ENCODE measurements around the gene RPA1. TPM values are rescaled to one million over a fixed set of nuclear protein-coding genes. Genes with fewer than 3 reads are reported as not detected.

RPA1 gene
- total and polyA plus RNA-seq, 10 of the 15 experiments (the other 5 are each of a cell fraction or from before 2014, with no cell fraction given), result 35.9 to 198 (median 71.2) TPM

- Histone ChIP-seq H3K4me2 (ENCODE audit: control insufficient read depth, insufficient read depth) (no peak overlapping the region), H3K4me1 (ENCODE audit: control insufficient read depth, insufficient read depth, low read length) (no peaks in the 10 kb centered on the region), H3K4me3 (no peak overlapping the region), H3K9me3 (replicated peaks; ENCODE audit: control insufficient read depth, insufficient read depth, low read length) (no peaks in the 10 kb centered on the region), H3K9ac (ENCODE audit: control insufficient read depth, insufficient read depth, low read length) (no peak overlapping the region), H3K36me3 (ENCODE audit: control insufficient read depth in 2 of 2, insufficient read depth in 2 of 2, low read length in 1 of 2) (peaks cover 14% of the 10 kb centered on the region in 2 experiments), H2AFZ (ENCODE audit: control insufficient read depth, low read depth, low read length) (no peak overlapping the region), H3K27me3 (replicated peaks in 1 of 2; ENCODE audit: control insufficient read depth in 2 of 2, insufficient read depth in 2 of 2, low read length in 1 of 2) (no peaks in the 10 kb centered on the region), H3K27ac (ENCODE audit: control insufficient read depth, insufficient read depth) (no peak overlapping the region), H4K20me1 (ENCODE audit: control insufficient read depth, insufficient read depth) (no peaks in the 10 kb centered on the region), H3K79me2 (ENCODE audit: control insufficient read depth, insufficient read depth, low read length) (no peaks in the 10 kb centered on the region)
- no peak for FAIRE-seq
- in situ Hi-C loops (cut with MboI), result no loop called here
- intact Hi-C loops (cut with micrococcal nuclease; ENCODE audit: unreplicated experiment), result loop anchor here (10.0 kb wide), 1 partner anchor 117 kb away; no protein-coding TSS in a partner anchor
- ChIA-PET SMC1A (ENCODE audit: uncharacterized antibody, unreplicated experiment) (interaction anchor here (0.9 to 3.3 kb wide), 2 partner anchors 20 to 62 kb away, joined by 4 to 88 read pairs; no protein-coding TSS in a partner anchor), RAD21 (ENCODE audit: unreplicated experiment) (interaction anchor here (0.7 to 4.7 kb wide), 4 partner anchors 12 to 66 kb away, joined by 3 to 80 read pairs (median 14); partner anchors contain the start of gene WDR81), POLR2A (interaction anchor here (0.6 to 3.0 kb wide), 7 partner anchors 9 to 226 kb away, joined by 3 to 10 read pairs (median 3); no protein-coding TSS in a partner anchor), CTCF (interaction anchor here (0.6 to 8.5 kb wide), 5 partner anchors 61 to 305 kb away, joined by 3 to 121 read pairs (median 3); no protein-coding TSS in a partner anchor)
- BruUV-seq (replicated peaks), result no TSS peak
- no peak for ATAC-seq
- no peak for DNase-seq (ENCODE audit: low read depth, low spot score)
- WGBS (ENCODE audit: insufficient coverage, insufficient replicate concordance, low lambda C conversion rate, missing lambda C conversion rate), result 83% methylated on average over 6 of the region's 6 CpGs
- TF ChIP-seq ZBTB33 (IDR thresholded peaks at IDR 0.05) (no peak), STAT3 (IDR thresholded peaks at IDR 0.05; ENCODE audit: low read depth, low read length) (no peak), E2F8 (IDR thresholded peaks at IDR 0.05; ENCODE audit: low read depth, partially characterized antibody) (no peak), SMAD5 (IDR thresholded peaks at IDR 0.05; ENCODE audit: low read depth) (no peak), ZBTB40 (IDR thresholded peaks at IDR 0.05; ENCODE audit: borderline replicate concordance) (no peak), CBFB (IDR thresholded peaks at IDR 0.05; ENCODE audit: low read depth) (no peak), ATF3 (IDR thresholded peaks at IDR 0.05; ENCODE audit: borderline replicate concordance, extremely low read depth, low read depth, low read length) (no peak), PBX3 (IDR thresholded peaks at IDR 0.05; ENCODE audit: insufficient replicate concordance, low read depth, low read length) (no peak), CHD2 (IDR thresholded peaks at IDR 0.05; ENCODE audit: borderline replicate concordance, low read depth, low read length) (no peak), E2F4 (IDR thresholded peaks at IDR 0.05; ENCODE audit: low read depth, low read length) (no peak), IRF4 (IDR thresholded peaks at IDR 0.05; ENCODE audit: low read depth, low read length) (no peak)
These were observed 47.6 kb upstream of the RPA1 start for GRCh38 chr17:1782171-1782567.
